HUES64 (cell line): ENCODE data around the gene NGEF.
"Not testable (repeated sequence)": the region's sequence is repeated elsewhere in the genome, so short reads cannot be mapped to it uniquely, and the experiment has no call there.

Experiments
- H3K27ac ChIP-seq: 2 replicates; pipeline ENCODE4 v1.7.0; 2013; ENCODE audit warnings: low read depth, low read length, inconsistent platforms
- H3K27me3 ChIP-seq: 2 replicates; pipeline ENCODE4 v1.6.1; 2013; ENCODE audit warnings: mild to moderate bottlenecking, low read length; ENCODE audit not compliant: insufficient read depth
- H3K36me3 ChIP-seq: 2 replicates; pipeline ENCODE4 v1.6.1; 2013; ENCODE audit warnings: mild to moderate bottlenecking, low read length; ENCODE audit not compliant: insufficient read depth
- H3K4me1 ChIP-seq: 2 replicates; pipeline ENCODE4 v1.6.1; 2013; ENCODE audit warnings: mild to moderate bottlenecking, low read length, moderate library complexity; ENCODE audit not compliant: insufficient read depth
- H3K4me3 ChIP-seq: 2 replicates; pipeline ENCODE4 v1.5.1; 2013; ENCODE audit warnings: mild to moderate bottlenecking, low read length, moderate library complexity
- H3K9ac ChIP-seq: 2 replicates; pipeline ENCODE4 v1.6.1; 2013; ENCODE audit warnings: mild to moderate bottlenecking, low read depth, low read length
- H3K9me3 ChIP-seq: 2 replicates; pipeline ENCODE4 v1.6.1; 2013; ENCODE audit warnings: low read depth, low read length; ENCODE audit not compliant: insufficient read depth
- WGBS: fragments of 150-250, 120-280 bp; methylation state at CpG from one replicate; pipeline ENCODE4 v1.1.7; 2013; ENCODE audit warnings: missing lambda C conversion rate; 5-methylcytosine and 5-hydroxymethylcytosine counted together

Gene NGEF

DNA sequence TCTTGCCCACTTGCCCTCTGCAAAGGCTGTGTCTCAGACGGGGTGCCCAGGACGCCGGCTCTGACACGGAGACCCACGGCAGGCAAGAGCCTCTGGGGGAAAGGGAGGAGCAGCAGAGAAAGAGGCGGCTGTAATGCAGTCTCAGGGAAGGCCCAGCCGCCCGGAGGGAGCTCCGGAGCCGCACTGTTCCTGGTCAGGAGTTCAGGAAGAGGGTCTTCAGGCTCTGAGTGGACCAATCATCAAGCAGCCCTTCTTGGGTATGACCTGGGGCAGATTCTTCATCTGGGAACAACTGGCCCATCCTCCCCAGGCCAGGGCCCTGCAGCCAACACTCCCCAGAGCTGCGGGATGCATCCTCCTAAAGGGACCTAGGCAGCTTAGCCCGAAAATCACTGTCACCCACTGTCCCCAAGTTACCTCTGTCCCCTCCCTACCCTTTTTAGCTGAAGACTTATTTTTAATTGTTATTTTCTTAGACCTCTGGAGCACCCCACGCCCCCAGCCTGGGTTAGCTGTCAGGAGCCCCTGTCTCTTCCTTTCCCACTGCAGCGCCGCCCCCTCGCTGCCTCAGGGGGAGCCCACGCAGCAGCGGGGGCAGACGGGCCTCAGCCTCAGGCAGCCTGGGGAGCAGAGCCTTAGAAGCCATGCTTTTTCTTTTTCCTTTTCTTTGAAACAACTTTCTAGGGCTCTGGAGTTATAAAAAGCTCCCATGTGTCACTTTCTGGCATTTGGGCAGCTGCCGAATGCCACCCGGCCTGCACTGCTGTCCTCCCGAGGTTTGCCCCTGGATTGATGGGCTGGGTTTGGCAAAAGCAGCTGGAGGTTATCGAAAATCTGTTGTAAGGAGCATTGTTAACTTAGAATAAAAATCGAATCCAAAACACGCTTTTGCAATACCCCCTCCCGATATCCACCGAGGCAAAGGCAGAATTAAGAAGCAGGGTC, 18.8 kb upstream of the NGEF start:
- Histone ChIP-seq H3K27ac (no peak overlapping the region), H3K9ac (no peak overlapping the region), H3K9me3 (no peaks in the 10 kb centered on the region), H3K36me3 (no peaks in the 10 kb centered on the region), H3K4me1 (no peaks in the 10 kb centered on the region), H3K4me3 (no peak overlapping the region), H3K27me3 (no peaks in the 10 kb centered on the region)
- WGBS = 79% methylated on average over 27 of the region's 27 CpGs

DNA sequence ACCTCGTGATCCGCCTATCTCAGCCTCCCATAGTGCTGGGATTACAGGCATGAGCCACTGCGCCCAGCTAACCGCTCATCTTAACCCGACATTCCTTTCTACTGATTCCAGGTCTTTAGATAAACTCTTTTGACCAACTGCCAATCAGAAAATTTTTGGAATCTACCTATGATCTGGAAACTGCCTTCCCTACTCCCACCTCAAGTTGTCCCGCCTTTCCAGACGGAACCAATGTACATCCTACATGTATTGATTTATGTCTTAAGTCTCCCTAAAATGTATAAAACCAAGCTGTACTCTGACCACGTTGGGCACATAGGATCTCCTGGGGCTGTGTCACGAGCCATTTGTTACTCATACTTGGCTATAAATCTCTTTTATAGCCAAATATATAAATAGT, 16.3 kb upstream of the NGEF start:
- no peak overlapping the region for H3K9ac ChIP-seq
- no peaks in the 10 kb centered on the region for H3K27me3 ChIP-seq
- no peaks in the 10 kb centered on the region for H3K36me3 ChIP-seq
- 94% methylated on average over 8 of the region's 9 CpGs for WGBS
- H3K9me3 ChIP-seq = no peaks in the 10 kb centered on the region
- no peak overlapping the region for H3K27ac ChIP-seq
- H3K4me1 ChIP-seq = no peaks in the 10 kb centered on the region
- H3K4me3 ChIP-seq = no peak overlapping the region

GRCh38 chr2:233026198-233026813, 13.2 kb upstream of the NGEF start:
- WGBS = 71% methylated on average over 4 of the region's 4 CpGs
- Histone ChIP-seq H3K27ac (no peak overlapping the region), H3K9me3 (no peaks in the 10 kb centered on the region), H3K27me3 (no peaks in the 10 kb centered on the region), H3K4me1 (no peaks in the 10 kb centered on the region), H3K36me3 (no peaks in the 10 kb centered on the region), H3K9ac (no peak overlapping the region), H3K4me3 (no peak overlapping the region)

DNA sequence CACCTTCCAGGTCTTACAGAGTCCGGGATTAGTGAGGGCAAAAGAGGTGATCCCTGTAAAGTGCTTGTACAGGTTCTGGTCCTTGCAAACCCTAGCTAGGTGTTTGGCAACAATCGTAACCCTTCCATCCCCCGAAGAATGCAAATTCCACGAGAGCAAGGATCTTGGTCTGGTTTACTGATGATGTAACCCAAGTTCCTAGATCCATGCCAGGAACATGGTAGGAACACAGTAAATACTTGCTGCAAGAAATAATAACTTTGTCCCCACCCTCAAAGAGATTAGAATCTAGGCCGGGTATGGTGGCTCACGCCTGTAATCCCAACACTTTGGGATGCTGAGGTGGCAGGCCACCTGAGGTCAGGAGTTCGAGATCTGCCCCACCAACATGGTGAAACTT, 12.7 kb upstream of the NGEF start:
- 89% methylated on average over 7 of the region's 7 CpGs for WGBS
- no peaks in the 10 kb centered on the region for H3K27me3 ChIP-seq
- no peak overlapping the region for H3K4me3 ChIP-seq
- H3K36me3 ChIP-seq = no peaks in the 10 kb centered on the region
- no peaks in the 10 kb centered on the region for H3K4me1 ChIP-seq
- no peak overlapping the region for H3K9ac ChIP-seq
- H3K27ac ChIP-seq = no peak overlapping the region
- no peaks in the 10 kb centered on the region for H3K9me3 ChIP-seq

- Histone ChIP-seq H3K27me3 (no peaks in the 10 kb centered on the region), H3K9me3 (no peaks in the 10 kb centered on the region), H3K36me3 (no peaks in the 10 kb centered on the region), H3K9ac (no peak overlapping the region), H3K4me1 (no peaks in the 10 kb centered on the region), H3K4me3 (no peak overlapping the region), H3K27ac (no peak overlapping the region)
- 89% methylated on average over 14 of the region's 14 CpGs for WGBS
Measured at GRCh38 chr2:233023761-233024410, 10.8 kb upstream of the NGEF start.

DNA sequence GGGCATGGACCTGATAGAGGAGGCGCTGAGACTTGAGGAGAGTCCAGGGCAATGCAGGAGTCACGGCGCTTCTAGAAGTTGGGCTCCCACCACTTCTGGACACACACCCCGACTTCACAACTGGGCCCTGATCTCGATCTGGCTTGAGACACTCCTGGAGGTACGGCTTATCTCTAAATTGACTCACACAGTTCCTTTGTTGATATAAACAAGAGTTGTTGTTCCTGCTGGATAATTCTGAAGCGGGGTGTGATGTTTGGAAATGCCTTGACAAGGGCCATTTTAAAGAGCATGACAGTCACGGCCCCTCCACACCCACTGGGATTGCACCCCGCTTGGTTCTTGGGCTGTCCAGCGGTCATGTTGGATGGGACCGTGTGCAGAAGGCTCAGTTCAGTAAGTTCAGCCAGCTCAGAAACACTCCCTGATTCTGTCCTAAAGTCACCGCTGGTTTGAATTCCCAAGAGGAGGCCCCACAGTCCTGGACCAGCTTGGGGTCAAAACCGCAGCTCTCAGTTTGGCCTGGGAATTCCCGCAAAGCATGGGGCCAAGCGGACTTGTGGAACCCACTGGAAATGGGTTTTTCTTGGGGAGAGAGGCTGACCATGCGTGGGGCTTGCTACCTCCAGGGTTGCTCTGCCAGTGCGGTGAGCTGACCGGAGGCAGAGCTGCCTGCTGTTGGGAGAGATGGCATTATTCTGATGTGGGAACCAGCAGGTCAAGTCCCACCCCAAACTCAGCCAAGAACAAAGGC, 10.1 kb upstream of the NGEF start:
- Histone ChIP-seq H3K9me3 (no peaks in the 10 kb centered on the region), H3K9ac (no peak overlapping the region), H3K36me3 (no peaks in the 10 kb centered on the region), H3K4me3 (no peak overlapping the region), H3K27ac (no peak overlapping the region), H3K4me1 (no peaks in the 10 kb centered on the region), H3K27me3 (no peaks in the 10 kb centered on the region)
- WGBS = 95% methylated on average over 18 of the region's 18 CpGs

- H3K4me3 ChIP-seq = no peak overlapping the region
- 90% methylated on average over 8 of the region's 8 CpGs for WGBS
- H3K9ac ChIP-seq = no peak overlapping the region
- no peaks in the 10 kb centered on the region for H3K4me1 ChIP-seq
- no peaks in the 10 kb centered on the region for H3K9me3 ChIP-seq
- H3K27me3 ChIP-seq = no peaks in the 10 kb centered on the region
- H3K27ac ChIP-seq = no peak overlapping the region
- H3K36me3 ChIP-seq = no peaks in the 10 kb centered on the region
Measured at GRCh38 chr2:233022561-233022960, 9.5 kb upstream of the NGEF start.

DNA sequence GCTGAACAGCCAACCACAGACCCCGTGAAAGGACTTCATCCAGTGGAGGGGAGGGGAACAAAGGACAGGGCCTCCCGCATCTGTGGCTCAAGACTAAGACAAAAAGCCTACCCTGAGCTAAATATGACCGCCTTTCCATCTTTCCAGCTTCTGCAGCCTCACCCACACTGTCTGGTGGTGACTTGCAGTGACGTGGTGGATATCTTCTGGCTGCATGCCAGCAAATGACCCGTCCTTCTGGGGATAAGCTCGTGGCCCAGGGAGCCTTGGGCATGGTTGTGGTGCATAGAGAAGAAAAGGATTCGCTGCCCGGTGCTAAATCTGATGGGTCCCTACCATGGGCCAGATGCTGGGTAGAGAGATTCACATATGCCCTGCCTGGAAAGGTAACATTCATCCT, 8.7 kb upstream of the NGEF start:
- no peaks in the 10 kb centered on the region for H3K27me3 ChIP-seq
- no peak overlapping the region for H3K9ac ChIP-seq
- H3K9me3 ChIP-seq = no peaks in the 10 kb centered on the region
- no peak overlapping the region for H3K27ac ChIP-seq
- H3K4me3 ChIP-seq = no peak overlapping the region
- WGBS = 83% methylated on average over 8 of the region's 8 CpGs
- no peaks in the 10 kb centered on the region for H3K36me3 ChIP-seq
- H3K4me1 ChIP-seq = no peaks in the 10 kb centered on the region

DNA sequence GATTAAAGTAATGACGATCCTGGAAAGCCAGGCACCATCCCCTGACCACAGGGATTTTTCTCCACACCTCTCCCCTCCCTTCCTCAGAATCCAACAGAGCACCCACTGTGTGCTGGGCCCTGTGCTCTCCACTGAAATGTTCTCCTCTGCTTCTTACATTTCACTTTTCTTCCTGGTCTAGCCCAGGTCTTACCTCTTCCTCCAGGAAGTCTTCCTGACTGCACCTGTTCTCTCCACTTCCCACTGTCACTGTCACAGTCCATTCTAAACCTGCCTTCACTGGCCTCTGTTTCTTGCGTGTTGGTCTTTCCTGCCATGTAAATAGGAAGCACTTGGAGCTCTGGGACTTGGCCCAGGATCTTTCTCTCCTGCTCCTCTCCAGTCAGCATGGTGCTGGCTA, 7.4 kb upstream of the NGEF start:
- 89% methylated on average over 2 of the region's 2 CpGs for WGBS
- Histone ChIP-seq H3K36me3 (no peaks in the 10 kb centered on the region), H3K27ac (no peak overlapping the region), H3K9me3 (no peaks in the 10 kb centered on the region), H3K4me3 (no peak overlapping the region), H3K4me1 (no peaks in the 10 kb centered on the region), H3K9ac (no peak overlapping the region), H3K27me3 (no peaks in the 10 kb centered on the region)

- H3K27me3 ChIP-seq, H3K36me3 ChIP-seq, H3K27ac ChIP-seq, H3K9me3 ChIP-seq, H3K4me3 ChIP-seq, H3K4me1 ChIP-seq, H3K9ac ChIP-seq: not testable (repeated sequence)
- WGBS = 90% methylated on average over 2 of the region's 4 CpGs
Measured at GRCh38 chr2:233019610-233020009, 6.6 kb upstream of the NGEF start.

GRCh38 chr2:233017947-233018346, 4.9 kb upstream of the NGEF start:
- 100% methylated on average over 1 of the region's 1 CpG for WGBS
- no peak overlapping the region for H3K27ac ChIP-seq
- H3K4me1 ChIP-seq = no peaks in the 10 kb centered on the region
- no peaks in the 10 kb centered on the region for H3K36me3 ChIP-seq
- H3K4me3 ChIP-seq = no peak overlapping the region
- no peaks in the 10 kb centered on the region for H3K27me3 ChIP-seq
- no peak overlapping the region for H3K9ac ChIP-seq
- no peaks in the 10 kb centered on the region for H3K9me3 ChIP-seq
